ENCODE data around the gene MAJIN. TPM values are rescaled to one million over a fixed set of nuclear protein-coding genes. Genes with fewer than 3 reads are reported as not detected.

The MAJIN gene
- total RNA-seq, 1 donor from 2014 or later, result not detected

DNA sequence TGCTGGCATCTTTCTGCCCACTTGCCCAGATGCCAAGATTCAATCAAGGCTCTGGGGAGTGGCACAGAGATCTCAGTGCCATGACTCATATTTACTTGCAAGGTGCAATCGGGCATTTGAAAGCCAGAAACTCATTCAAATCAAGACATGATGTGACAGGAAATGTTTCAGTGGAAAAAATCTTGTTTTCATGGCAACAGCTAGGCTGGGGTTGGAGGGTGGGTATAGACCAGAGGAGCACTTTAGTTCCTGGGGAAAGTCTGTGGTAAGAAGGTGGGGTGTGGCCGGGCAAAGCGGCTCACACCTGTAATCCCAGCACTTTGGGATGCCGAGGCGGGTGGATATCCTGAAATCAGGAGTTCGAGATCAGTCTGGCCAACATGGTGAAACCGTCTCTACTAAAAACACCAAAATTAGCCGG lies 1.2 kb downstream of the MAJIN start:
- TF ChIP-seq, protein P1, sequence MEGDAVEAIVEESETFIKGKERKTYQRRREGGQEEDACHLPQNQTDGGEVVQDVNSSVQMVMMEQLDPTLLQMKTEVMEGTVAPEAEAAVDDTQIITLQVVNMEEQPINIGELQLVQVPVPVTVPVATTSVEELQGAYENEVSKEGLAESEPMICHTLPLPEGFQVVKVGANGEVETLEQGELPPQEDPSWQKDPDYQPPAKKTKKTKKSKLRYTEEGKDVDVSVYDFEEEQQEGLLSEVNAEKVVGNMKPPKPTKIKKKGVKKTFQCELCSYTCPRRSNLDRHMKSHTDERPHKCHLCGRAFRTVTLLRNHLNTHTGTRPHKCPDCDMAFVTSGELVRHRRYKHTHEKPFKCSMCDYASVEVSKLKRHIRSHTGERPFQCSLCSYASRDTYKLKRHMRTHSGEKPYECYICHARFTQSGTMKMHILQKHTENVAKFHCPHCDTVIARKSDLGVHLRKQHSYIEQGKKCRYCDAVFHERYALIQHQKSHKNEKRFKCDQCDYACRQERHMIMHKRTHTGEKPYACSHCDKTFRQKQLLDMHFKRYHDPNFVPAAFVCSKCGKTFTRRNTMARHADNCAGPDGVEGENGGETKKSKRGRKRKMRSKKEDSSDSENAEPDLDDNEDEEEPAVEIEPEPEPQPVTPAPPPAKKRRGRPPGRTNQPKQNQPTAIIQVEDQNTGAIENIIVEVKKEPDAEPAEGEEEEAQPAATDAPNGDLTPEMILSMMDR (IDR thresholded peaks at IDR 0.05), result no peak
- H3K9me3 Mint-ChIP-seq (ENCODE audit: low read depth), result no peaks in the 10 kb centered on the region
- no peak for DNase-seq (ENCODE audit: low spot score)
- no peak overlapping the region for H3K4me3 Mint-ChIP-seq (ENCODE audit: unreplicated experiment)
- H3K36me3 Mint-ChIP-seq (ENCODE audit: low read depth), result no peaks in the 10 kb centered on the region
- H3K4me1 Mint-ChIP-seq (ENCODE audit: low read depth), result peaks cover 12% of the 10 kb centered on the region
- peak overlapping the region; percentile 32 for H3K27ac Mint-ChIP-seq (ENCODE audit: unreplicated experiment)
- H3K27me3 Mint-ChIP-seq (ENCODE audit: low read depth), result no peaks in the 10 kb centered on the region

DNA sequence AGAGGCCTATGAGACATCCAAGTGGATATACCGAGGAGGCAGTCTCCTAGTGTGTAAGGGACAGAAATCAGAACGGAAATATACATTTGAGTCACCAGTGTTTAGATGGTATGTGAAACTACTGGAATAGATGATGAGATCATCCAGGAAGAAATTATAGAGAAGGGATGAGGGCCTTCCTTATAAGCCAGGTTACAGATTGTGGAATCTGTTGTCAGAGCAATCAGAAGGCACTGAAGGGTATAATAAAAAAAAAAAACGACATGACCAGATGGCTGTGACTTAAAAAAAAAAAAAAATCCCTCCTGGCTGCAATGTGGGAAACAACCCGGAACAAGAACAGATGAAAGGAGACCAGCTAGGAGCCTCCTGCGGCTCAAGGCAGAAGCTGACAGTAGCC lies 2.7 kb downstream of the MAJIN start:
- TF ChIP-seq, protein P1 (IDR thresholded peaks at IDR 0.05), result no peak
- no peak overlapping the region for H3K4me3 Mint-ChIP-seq (ENCODE audit: unreplicated experiment)
- DNase-seq (ENCODE audit: low spot score), result no peak
- no peaks in the 10 kb centered on the region for H3K36me3 Mint-ChIP-seq (ENCODE audit: low read depth)
- H3K4me1 Mint-ChIP-seq (ENCODE audit: low read depth), result peaks cover 12% of the 10 kb centered on the region
- H3K27me3 Mint-ChIP-seq (ENCODE audit: low read depth), result no peaks in the 10 kb centered on the region
- H3K9me3 Mint-ChIP-seq (ENCODE audit: low read depth), result no peaks in the 10 kb centered on the region
- H3K27ac Mint-ChIP-seq (ENCODE audit: unreplicated experiment), result peak overlapping the region; percentile 72

DNA sequence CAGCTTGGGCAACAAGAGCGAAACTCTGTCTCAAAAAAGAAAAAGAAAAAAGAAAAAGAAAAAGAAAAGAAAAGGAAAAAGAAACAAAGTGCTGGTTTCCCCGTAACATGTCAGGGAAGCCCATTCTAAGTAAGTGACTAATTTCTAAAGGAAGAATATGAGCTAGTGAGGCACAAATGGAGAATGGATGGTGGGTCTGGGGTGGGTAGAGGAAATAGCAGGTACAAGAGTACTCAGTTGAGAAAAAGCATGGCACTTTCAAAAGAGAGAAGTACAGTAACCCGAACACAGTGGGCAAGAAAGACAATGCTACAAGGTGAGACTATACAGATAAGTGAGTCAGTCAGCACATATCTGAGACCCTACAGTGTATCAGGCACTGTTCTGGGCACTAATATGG lies 4.5 kb downstream of the MAJIN start:
- Mint-ChIP-seq H3K9me3 (ENCODE audit: low read depth) (no peaks in the 10 kb centered on the region), H3K4me1 (ENCODE audit: low read depth) (peaks cover 12% of the 10 kb centered on the region), H3K27me3 (ENCODE audit: low read depth) (no peaks in the 10 kb centered on the region), H3K27ac (ENCODE audit: unreplicated experiment) (no peak overlapping the region), H3K4me3 (ENCODE audit: unreplicated experiment) (no peak overlapping the region), H3K36me3 (ENCODE audit: low read depth) (no peaks in the 10 kb centered on the region)
- TF ChIP-seq, protein P1 (IDR thresholded peaks at IDR 0.05), result no peak
- no peak for DNase-seq (ENCODE audit: low spot score)

DNA sequence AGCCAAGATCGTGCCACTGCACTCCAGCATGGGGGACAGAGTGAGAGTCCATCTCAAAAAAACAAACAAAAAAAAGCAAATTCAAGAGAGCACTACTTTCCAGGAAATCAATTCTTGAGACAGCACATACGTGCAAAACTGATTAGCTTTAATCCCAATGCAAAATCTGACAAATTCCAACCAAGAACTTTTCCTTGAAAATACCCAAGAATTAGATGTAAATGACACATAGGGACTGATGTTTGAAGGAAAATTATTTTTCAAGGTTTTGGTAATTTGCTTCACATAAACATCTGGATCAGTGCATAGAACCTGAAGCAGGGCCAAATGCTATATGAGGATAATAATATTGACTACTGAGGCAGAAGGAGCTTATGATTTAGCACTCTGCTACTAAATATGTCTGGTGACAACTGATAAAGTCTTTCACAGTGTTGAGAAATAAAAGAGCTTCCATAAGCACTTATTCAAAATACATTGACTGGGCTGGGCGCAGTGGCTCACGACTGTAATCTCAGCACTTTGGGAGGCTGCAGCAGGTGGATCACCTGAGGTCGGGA lies 8.8 kb downstream of the MAJIN start:
- Mint-ChIP-seq H3K27me3 (ENCODE audit: low read depth) (peaks cover 1% of the 10 kb centered on the region), H3K36me3 (ENCODE audit: low read depth) (no peaks in the 10 kb centered on the region), H3K4me1 (ENCODE audit: low read depth) (peaks cover 10% of the 10 kb centered on the region), H3K9me3 (ENCODE audit: low read depth) (no peaks in the 10 kb centered on the region), H3K27ac (ENCODE audit: unreplicated experiment) (no peak overlapping the region), H3K4me3 (ENCODE audit: unreplicated experiment) (no peak overlapping the region)
- no peak for DNase-seq (ENCODE audit: low spot score)
- TF ChIP-seq, protein P1 (IDR thresholded peaks at IDR 0.05), result no peak

DNA sequence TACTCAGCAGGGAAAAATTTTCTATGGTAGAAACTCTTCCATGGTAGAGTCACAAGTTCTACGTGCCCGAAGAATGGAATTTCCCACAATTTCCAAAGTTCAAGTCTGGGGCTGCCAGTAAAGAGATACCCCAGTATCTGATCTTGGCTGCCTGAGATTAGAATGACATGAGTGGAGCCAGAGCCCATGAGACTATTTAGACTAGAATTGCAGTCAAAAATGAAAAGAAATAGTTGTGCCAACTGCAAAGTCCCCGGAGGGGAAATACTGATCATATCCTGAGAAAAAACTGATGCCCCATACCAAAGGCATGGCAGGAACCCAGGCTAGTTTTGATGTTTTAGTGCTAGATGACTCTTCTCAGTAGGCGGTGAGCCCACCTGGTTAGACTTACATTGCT lies 11.2 kb downstream of the MAJIN start:
- Mint-ChIP-seq H3K4me1 (ENCODE audit: low read depth) (peaks cover 10% of the 10 kb centered on the region), H3K4me3 (ENCODE audit: unreplicated experiment) (no peak overlapping the region), H3K9me3 (ENCODE audit: low read depth) (no peaks in the 10 kb centered on the region), H3K27me3 (ENCODE audit: low read depth) (peaks cover 1% of the 10 kb centered on the region), H3K36me3 (ENCODE audit: low read depth) (no peaks in the 10 kb centered on the region), H3K27ac (ENCODE audit: unreplicated experiment) (peak overlapping the region; percentile 15)
- DNase-seq (ENCODE audit: low spot score), result no peak
- TF ChIP-seq, protein P1 (IDR thresholded peaks at IDR 0.05), result no peak
